Nephron progenitor cell (in vitro differentiated cells): ENCODE results near the gene AFF1.
"Not testable (repeated sequence)": the region's sequence is repeated elsewhere in the genome, so short reads cannot be mapped to it uniquely, and the experiment has no call there.

Source experiments
- DNase-seq: peaks from one replicate; pipeline ENCODE4 v3.0.0; 2021
- H3K27ac Mint-ChIP-seq: 2 replicates; pipeline ENCODE4 v1.8.0; 2021; ENCODE audit warnings: mild to moderate bottlenecking, moderate library complexity, mixed read lengths
- H3K27me3 Mint-ChIP-seq: 2 replicates; pipeline ENCODE4 v1.8.0; 2021; ENCODE audit warnings: mild to moderate bottlenecking, low read depth, mixed read lengths; ENCODE audit not compliant: poor library complexity
- H3K36me3 Mint-ChIP-seq: 2 replicates; pipeline ENCODE4 v1.8.0; 2021; ENCODE audit warnings: low read depth, mixed read lengths
- H3K4me1 Mint-ChIP-seq: 2 replicates; pipeline ENCODE4 v1.8.0; 2021; ENCODE audit warnings: mixed read lengths
- H3K4me3 Mint-ChIP-seq: 2 replicates; pipeline ENCODE4 v1.8.0; 2021; ENCODE audit warnings: mild to moderate bottlenecking, moderate library complexity, mixed read lengths
- H3K9me3 Mint-ChIP-seq: 2 replicates; pipeline ENCODE4 v1.8.0; 2021; ENCODE audit warnings: mild to moderate bottlenecking, moderate library complexity, mixed read lengths
- TF ChIP-seq, protein P1 (sequence below): fragments of 200-600 bp; sonication (generic); IDR thresholded peaks from 2 replicates; pipeline ENCODE4 v1.5.0; 2021; ENCODE audit warnings: antibody characterized with exemption

AFF1 gene

DNA sequence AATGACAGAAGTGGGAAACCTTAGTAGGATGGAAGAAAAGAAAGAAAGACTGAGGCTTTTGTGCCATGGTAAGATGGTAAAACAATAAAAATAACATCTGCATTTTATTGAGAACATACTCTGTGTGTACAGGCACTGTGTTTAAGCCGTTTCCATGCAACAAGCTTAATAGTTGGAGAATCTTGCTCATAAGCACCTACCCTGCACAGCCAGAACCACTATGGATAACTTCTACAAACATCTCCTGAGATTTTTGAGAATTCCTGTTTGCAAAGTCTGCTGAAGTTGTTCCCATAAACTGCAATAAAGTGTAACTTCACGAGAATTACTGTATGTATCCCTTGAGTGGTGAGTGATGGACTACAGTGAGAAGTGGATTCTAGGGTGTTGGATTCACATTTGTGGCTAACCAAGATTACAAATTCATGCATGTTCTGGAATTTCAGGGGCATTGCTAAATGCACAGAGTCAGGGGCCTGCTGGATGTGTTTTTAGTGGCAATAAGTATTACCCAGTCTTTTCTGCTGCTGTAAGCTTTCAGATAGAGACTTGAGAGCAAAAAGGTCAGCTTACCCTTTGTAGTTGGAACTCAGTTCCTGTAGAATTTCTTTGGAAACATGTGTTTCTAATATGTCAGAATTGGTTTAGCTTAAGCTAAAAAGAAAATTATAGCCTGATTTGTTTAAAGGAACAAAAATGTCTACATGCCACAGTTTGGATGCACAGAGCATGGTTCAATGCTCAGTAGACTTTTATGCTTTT is 132.5 kb downstream of the AFF1 start:
- Mint-ChIP-seq H3K27me3 (peaks cover 3% of the 10 kb centered on the region), H3K36me3 (peaks cover 68% of the 10 kb centered on the region), H3K9me3 (peaks cover 23% of the 10 kb centered on the region), H3K27ac (no peak overlapping the region), H3K4me3 (no peak overlapping the region), H3K4me1 (peaks cover 53% of the 10 kb centered on the region)
- TF ChIP-seq, protein P1, sequence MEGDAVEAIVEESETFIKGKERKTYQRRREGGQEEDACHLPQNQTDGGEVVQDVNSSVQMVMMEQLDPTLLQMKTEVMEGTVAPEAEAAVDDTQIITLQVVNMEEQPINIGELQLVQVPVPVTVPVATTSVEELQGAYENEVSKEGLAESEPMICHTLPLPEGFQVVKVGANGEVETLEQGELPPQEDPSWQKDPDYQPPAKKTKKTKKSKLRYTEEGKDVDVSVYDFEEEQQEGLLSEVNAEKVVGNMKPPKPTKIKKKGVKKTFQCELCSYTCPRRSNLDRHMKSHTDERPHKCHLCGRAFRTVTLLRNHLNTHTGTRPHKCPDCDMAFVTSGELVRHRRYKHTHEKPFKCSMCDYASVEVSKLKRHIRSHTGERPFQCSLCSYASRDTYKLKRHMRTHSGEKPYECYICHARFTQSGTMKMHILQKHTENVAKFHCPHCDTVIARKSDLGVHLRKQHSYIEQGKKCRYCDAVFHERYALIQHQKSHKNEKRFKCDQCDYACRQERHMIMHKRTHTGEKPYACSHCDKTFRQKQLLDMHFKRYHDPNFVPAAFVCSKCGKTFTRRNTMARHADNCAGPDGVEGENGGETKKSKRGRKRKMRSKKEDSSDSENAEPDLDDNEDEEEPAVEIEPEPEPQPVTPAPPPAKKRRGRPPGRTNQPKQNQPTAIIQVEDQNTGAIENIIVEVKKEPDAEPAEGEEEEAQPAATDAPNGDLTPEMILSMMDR, result no peak
- no peak for DNase-seq

DNA sequence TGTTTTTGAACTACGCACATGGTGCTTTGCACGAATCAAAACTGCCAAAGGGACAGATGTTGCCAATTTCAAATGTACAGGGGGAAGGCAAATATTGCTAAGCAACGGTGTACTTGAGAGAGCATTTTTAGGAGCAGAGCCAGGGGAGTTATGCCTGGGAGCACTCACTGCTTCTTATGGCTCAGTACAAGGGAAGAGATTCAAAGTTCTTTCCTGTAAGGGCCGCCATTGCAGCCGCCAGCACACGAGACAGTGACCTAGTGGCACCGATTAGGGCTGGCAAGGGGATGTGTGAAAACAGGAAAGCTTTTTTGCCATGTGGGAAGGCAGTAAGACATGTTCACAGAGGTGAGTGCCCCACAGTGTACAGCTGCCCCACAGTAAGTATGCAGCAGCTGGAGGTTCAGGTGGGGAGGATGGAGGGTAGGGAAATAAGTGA is 133.8 kb downstream of the AFF1 start:
- peaks cover 57% of the 10 kb centered on the region for H3K36me3 Mint-ChIP-seq
- TF ChIP-seq, protein P1, result no peak
- peaks cover 3% of the 10 kb centered on the region for H3K27me3 Mint-ChIP-seq
- DNase-seq, result no peak
- H3K4me3 Mint-ChIP-seq, result no peak overlapping the region
- H3K4me1 Mint-ChIP-seq, result peaks cover 65% of the 10 kb centered on the region
- H3K27ac Mint-ChIP-seq, result peak overlapping the region; percentile 50
- peaks cover 23% of the 10 kb centered on the region for H3K9me3 Mint-ChIP-seq

DNA sequence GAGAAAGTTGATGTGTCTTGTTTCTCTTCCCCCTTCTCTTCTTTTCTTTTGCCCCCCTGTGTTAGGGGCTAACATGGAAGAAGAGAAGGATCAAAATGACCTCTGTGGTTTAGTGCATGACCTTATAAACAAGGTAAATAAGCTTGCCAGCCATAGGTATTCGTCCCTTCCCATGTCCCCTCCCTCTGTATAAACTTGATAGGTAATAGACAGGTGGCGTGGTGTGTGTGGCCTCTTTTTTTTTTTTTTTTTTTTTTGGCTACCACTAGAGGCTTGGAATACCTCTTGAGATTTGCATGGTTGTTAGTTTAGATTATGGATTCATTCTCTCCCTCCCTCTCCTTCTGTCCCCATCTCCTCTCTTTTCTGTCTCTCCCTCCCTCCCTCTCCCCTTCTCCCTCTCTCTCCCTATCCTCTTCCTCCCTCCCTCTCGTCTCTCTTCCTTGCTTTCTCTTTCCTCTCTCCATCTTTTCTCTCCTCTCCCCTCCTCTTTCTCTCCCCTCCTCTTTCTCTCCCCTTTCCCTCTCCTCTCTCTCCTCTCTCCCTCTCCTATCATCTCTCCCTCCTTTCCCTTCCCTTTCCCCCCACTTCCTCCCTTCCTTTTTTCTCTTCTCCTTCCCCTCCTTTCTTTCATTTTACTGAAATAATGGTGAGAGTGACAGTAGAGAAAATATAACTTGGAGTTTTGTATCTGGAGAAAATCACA is 134.4 kb downstream of the AFF1 start:
- Mint-ChIP-seq H3K4me1 (peaks cover 65% of the 10 kb centered on the region), H3K27ac (peak overlapping the region; percentile 66), H3K4me3 (no peak overlapping the region), H3K27me3 (peaks cover 3% of the 10 kb centered on the region), H3K36me3 (peaks cover 51% of the 10 kb centered on the region), H3K9me3 (peaks cover 18% of the 10 kb centered on the region)
- TF ChIP-seq, protein P1, result no peak
- no peak for DNase-seq

DNA sequence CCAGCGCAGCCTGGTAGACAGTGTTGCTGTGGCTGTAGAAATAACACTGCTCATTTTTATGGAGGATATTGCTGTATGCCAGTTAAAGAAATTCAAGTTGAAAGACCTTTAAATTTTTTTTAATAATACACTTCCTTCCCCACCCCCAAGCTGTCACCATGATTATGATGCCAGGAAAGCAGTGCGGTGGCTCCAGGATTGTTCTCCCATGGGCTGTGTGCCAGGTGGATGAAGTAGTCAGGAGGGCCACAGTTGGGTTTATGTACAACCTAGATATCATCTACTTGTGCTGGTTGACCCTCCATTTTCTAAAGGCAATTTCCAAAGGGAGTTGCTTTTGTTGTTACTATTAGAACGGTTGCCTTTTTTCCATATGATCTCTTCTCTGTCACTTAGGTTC is 136.6 kb downstream of the AFF1 start:
- TF ChIP-seq, protein P1, result no peak
- Mint-ChIP-seq H3K4me3 (no peak overlapping the region), H3K9me3 (peaks cover 4% of the 10 kb centered on the region), H3K27me3 (no peaks in the 10 kb centered on the region), H3K36me3 (peaks cover 34% of the 10 kb centered on the region), H3K27ac (peak overlapping the region; percentile 64), H3K4me1 (peaks cover 67% of the 10 kb centered on the region)
- no peak for DNase-seq

DNA sequence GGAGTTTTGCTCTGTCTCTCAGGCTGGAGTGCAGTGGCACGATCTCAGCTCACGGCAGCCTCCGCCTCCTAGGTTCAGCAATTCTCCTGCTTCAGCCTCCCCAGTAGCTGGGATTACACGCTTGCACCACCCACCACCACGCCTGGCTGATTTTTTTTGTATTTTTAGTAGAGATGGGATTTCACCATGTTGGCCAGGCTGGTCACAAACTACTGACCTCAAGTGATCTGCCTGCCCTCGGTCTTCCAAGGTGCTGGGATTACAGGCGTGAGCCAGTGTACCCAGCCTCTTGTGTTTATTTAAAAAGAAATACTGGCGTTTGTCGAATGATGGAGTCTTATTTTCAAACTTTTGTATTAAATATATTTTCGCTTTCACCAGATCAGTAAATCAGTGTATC is 137.7 kb downstream of the AFF1 start:
- DNase-seq, H3K27me3 Mint-ChIP-seq, H3K4me3 Mint-ChIP-seq, H3K9me3 Mint-ChIP-seq: not testable (repeated sequence)
- H3K4me1 Mint-ChIP-seq, result peaks cover 64% of the 10 kb centered on the region
- peaks cover 29% of the 10 kb centered on the region for H3K36me3 Mint-ChIP-seq
- peak overlapping the region; percentile 95 for H3K27ac Mint-ChIP-seq

DNA sequence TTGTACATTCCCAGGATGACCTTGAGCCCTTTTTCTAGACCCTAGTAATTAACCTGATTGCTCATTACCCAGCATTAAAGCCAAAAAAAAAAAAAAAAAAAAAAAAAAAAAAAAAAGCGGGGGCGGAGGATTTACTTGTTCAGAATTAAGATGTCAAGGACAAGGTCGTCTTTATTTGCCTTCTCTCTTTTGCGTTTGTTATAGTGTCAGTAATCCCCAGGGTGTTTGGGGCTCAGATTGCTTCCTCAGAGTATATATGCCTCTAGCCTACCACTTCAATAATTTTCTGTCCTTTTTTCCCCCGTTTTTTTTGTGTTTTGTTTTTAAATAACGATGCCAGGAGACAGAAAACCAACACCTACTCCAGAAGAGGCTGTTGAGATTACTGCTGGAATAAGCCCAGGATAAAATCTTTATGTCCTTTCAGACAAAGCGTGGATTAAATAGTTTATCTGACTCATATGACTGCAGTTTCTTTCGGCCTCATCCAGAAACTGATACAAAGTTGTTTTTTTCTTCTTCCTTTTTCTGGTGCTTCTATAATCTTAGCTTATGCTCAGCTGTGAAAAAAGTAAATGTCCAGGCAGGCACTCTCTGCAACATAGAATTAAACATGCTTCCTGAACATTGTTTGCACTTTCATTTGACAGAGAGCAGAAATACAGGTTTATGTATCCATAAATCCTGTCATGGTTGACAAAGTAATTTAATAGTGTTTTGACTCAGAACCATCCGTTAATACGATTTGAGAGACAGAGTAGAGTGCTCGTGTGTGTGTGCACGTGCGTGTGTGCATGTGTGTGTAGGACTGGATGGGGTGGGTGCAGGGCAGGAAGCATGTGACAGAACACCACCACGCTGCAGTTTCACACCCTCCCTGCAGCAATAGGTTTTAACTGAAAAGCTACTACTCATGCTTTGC is 138.6 kb downstream of the AFF1 start:
- peak overlapping the region; percentile 14 for H3K4me3 Mint-ChIP-seq
- H3K27ac Mint-ChIP-seq, result peak overlapping the region; percentile 80
- H3K27me3 Mint-ChIP-seq, result no peaks in the 10 kb centered on the region
- DNase-seq, result no peak
- peaks cover 4% of the 10 kb centered on the region for H3K9me3 Mint-ChIP-seq
- peaks cover 26% of the 10 kb centered on the region for H3K36me3 Mint-ChIP-seq
- H3K4me1 Mint-ChIP-seq, result peaks cover 69% of the 10 kb centered on the region
- TF ChIP-seq, protein P1, result no peak
